Stimulated activated CD8-positive, alpha-beta memory T cell treated with anti-CD3 and anti-CD28 coated beads, Interleukin-15, amount 100 ng/mL, for 4 hours (primary cell): ENCODE results near the gene C5orf24.
"Not testable (repeated sequence)": the region's sequence is repeated elsewhere in the genome, so short reads cannot be mapped to it uniquely, and the experiment has no call there.

ENCODE experiments used
- DNase-seq, 2 donors: peaks; one replicate each; pipeline ENCODE4 v3.0.0-alpha.2; 2020; ENCODE audit warnings: low read depth in 2 of 2

The C5orf24 gene

GRCh38 chr5:134845852-134846640 is at the start of gene C5orf24:
Gene C5orf24, plus strand, starts transcription at chr5:134845968. Its CDS starts 8,933 bp downstream, at chr5:134854901.
- DNase-seq, result peak; percentile 81 to 84

GRCh38 chr5:134798468-134798867 is 47.3 kb upstream of the C5orf24 start:
- no peak for DNase-seq

GRCh38 chr5:134803821-134804220 is 41.9 kb upstream of the C5orf24 start:
- no peak for DNase-seq

- no peak for DNase-seq
Measured at GRCh38 chr5:134813407-134813806, 32.4 kb upstream of the C5orf24 start.

GRCh38 chr5:134813827-134814226 is 31.9 kb upstream of the C5orf24 start:
- no peak for DNase-seq

- no peak for DNase-seq
Measured at GRCh38 chr5:134817006-134817405, 28.8 kb upstream of the C5orf24 start.

GRCh38 chr5:134818776-134819175 is 27.0 kb upstream of the C5orf24 start:
- no peak for DNase-seq

GRCh38 chr5:134819407-134819963 is 26.3 kb upstream of the C5orf24 start:
- no peak for DNase-seq

- DNase-seq, result no peak
Measured at GRCh38 chr5:134821841-134822240, 23.9 kb upstream of the C5orf24 start.

GRCh38 chr5:134824681-134825080 is 21.1 kb upstream of the C5orf24 start:
- DNase-seq, result no peak

- no peak for DNase-seq
Measured at GRCh38 chr5:134825212-134825611, 20.6 kb upstream of the C5orf24 start.

GRCh38 chr5:134833340-134834032 is 12.3 kb upstream of the C5orf24 start:
- no peak for DNase-seq

GRCh38 chr5:134835623-134836022 is 10.1 kb upstream of the C5orf24 start:
- DNase-seq, result no peak

- no peak for DNase-seq
Measured at GRCh38 chr5:134837530-134838181, 8.1 kb upstream of the C5orf24 start.

GRCh38 chr5:134838361-134838760 is 7.4 kb upstream of the C5orf24 start:
- DNase-seq, result not testable (repeated sequence)

GRCh38 chr5:134840811-134841210 is 5.0 kb upstream of the C5orf24 start:
- no peak for DNase-seq

- no peak for DNase-seq
Measured at GRCh38 chr5:134844252-134844651, 1.5 kb upstream of the C5orf24 start.

- no peak for DNase-seq
Measured at GRCh38 chr5:134845335-134845851, 375 bp upstream of the C5orf24 start.

GRCh38 chr5:134846641-134846960 is 833 bp downstream of the C5orf24 start:
- peak in 1 of 2 donors; percentile 3 for DNase-seq

- not testable (repeated sequence) for DNase-seq
Measured at GRCh38 chr5:134849434-134849933, 3.7 kb downstream of the C5orf24 start.

- no peak for DNase-seq
Measured at GRCh38 chr5:134851307-134851923, 5.6 kb downstream of the C5orf24 start.

GRCh38 chr5:134856465-134856864 is 10.7 kb downstream of the C5orf24 start:
- not testable (repeated sequence) for DNase-seq
